ENCODE measurements around the gene SNED1. TPM values are rescaled to one million over a fixed set of nuclear protein-coding genes. Genes with fewer than 3 reads are reported as not detected.

Gene SNED1
- total RNA-seq, 1 experiment from 2014 or later, result 22.0 TPM

DNA sequence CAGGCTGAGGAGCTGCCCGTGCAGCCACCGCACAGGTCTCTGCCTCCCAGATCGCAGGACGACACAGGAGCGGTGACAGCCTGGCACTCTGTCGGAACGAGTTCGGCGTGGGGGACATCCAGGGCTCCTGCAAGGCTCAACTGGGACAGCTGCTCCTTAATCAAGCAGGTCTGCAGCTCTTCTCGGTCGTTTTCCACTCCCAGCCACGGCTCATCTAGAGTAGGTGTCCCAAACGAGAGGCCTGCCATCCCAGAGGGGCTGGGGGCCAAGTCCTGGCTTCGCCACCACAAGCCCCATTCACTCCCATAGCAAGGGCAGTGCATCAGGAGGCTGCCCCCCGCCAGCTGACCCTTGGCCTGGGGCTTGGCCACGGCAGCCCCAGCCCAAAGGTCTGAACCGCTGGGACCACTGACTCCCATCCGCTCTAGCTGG lies 128.4 kb downstream of the SNED1 start:
- no peak for TF ChIP-seq CTCF (IDR thresholded peaks at IDR 0.05; ENCODE audit: unreplicated experiment)
- CTCF ChIA-PET, result no interaction called here
- DNase-seq (ENCODE audit: unreplicated experiment), result no peak
- BruUV-seq (replicated peaks), result no TSS peak
- H3K9me3 Mint-ChIP-seq (ENCODE audit: unreplicated experiment), result no peaks in the 10 kb centered on the region
- POLR2A ChIA-PET, result no interaction called here
- H3K27ac Mint-ChIP-seq (ENCODE audit: low read depth, unreplicated experiment), result no peak overlapping the region
- H3K27me3 Mint-ChIP-seq (ENCODE audit: insufficient read depth, unreplicated experiment), result no peaks in the 10 kb centered on the region
- intact Hi-C loops (cut with micrococcal nuclease), result no loop called here
- H3K4me3 Mint-ChIP-seq (ENCODE audit: unreplicated experiment), result no peak overlapping the region
- H3K36me3 Mint-ChIP-seq (ENCODE audit: insufficient read depth, unreplicated experiment), result no peaks in the 10 kb centered on the region
- no peaks in the 10 kb centered on the region for H3K4me1 Mint-ChIP-seq (ENCODE audit: insufficient read depth, unreplicated experiment)

DNA sequence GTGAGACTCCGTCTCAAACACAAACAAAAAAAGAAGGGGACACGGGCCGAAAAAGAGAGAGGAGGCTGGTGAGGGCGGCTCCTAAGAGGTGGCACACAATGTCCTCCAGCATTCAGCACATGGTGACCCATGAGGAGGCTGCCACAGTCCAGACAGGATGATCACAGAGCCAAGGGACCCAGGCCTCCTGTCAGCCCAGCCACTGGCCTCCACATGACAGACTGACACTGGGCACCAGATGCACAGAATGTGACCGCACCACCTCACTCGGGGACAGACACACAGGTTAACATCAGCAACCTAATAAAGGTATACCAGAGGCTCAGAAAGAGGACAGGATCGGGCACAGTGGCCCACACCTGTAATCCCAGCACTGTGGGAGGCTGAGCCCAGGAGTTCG lies 129.8 kb downstream of the SNED1 start:
- ChIA-PET POLR2A (no interaction called here), CTCF (no interaction called here)
- no peak overlapping the region for H3K4me3 Mint-ChIP-seq (ENCODE audit: unreplicated experiment)
- no peak for DNase-seq (ENCODE audit: unreplicated experiment)
- intact Hi-C loops (cut with micrococcal nuclease), result no loop called here
- no peak overlapping the region for H3K27ac Mint-ChIP-seq (ENCODE audit: low read depth, unreplicated experiment)
- no peaks in the 10 kb centered on the region for H3K9me3 Mint-ChIP-seq (ENCODE audit: unreplicated experiment)
- no peak for TF ChIP-seq CTCF (IDR thresholded peaks at IDR 0.05; ENCODE audit: unreplicated experiment)
- BruUV-seq (replicated peaks), result no TSS peak
- H3K27me3 Mint-ChIP-seq (ENCODE audit: insufficient read depth, unreplicated experiment), result no peaks in the 10 kb centered on the region
- peaks cover 5% of the 10 kb centered on the region for H3K36me3 Mint-ChIP-seq (ENCODE audit: insufficient read depth, unreplicated experiment)
- no peaks in the 10 kb centered on the region for H3K4me1 Mint-ChIP-seq (ENCODE audit: insufficient read depth, unreplicated experiment)

DNA sequence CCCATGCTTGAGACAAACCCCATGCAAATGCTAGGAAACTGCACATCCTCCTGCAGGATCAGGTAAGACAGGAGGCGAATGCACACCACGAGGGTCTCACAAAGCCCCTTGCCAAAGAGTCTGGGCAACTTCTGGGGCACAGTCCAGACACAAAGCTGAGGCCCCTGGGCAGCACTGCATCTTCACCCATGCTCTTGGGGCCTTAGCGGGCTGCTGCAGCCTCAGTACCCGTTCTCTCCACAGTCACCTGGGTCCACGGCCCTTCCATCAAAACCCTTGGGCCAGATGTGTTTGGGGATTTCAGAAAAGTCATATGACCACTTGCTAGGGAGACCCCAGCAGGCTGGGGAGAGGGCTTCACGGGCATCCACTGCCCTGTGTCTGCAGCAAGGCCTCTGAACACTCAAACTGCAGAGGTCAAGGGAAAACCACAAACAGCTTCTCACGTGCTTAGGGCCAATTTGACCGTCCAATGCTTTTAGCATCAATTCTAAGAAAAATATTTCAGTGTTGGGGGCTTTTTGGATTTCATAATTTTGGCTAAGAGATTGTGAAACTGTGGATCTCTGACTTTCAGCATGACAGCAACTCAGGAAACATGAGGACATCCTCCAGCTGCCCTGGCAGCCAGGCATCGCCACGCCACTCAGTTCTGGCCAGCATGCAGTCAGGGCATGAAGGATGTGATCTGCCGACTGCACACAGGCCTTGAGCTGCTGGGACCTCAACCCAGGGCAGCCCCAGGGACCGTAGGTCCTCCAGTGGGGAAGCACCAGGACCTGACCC lies 130.9 kb downstream of the SNED1 start:
- Mint-ChIP-seq H3K4me1 (ENCODE audit: insufficient read depth, unreplicated experiment) (no peaks in the 10 kb centered on the region), H3K4me3 (ENCODE audit: unreplicated experiment) (no peak overlapping the region), H3K27ac (ENCODE audit: low read depth, unreplicated experiment) (no peak overlapping the region), H3K9me3 (ENCODE audit: unreplicated experiment) (no peaks in the 10 kb centered on the region), H3K27me3 (ENCODE audit: insufficient read depth, unreplicated experiment) (no peaks in the 10 kb centered on the region), H3K36me3 (ENCODE audit: insufficient read depth, unreplicated experiment) (peaks cover 5% of the 10 kb centered on the region)
- intact Hi-C loops (cut with micrococcal nuclease), result no loop called here
- ChIA-PET POLR2A (no interaction called here), CTCF (no interaction called here)
- DNase-seq (ENCODE audit: unreplicated experiment), result no peak
- TF ChIP-seq CTCF (IDR thresholded peaks at IDR 0.05; ENCODE audit: unreplicated experiment), result no peak
- no TSS peak for BruUV-seq (replicated peaks)

DNA sequence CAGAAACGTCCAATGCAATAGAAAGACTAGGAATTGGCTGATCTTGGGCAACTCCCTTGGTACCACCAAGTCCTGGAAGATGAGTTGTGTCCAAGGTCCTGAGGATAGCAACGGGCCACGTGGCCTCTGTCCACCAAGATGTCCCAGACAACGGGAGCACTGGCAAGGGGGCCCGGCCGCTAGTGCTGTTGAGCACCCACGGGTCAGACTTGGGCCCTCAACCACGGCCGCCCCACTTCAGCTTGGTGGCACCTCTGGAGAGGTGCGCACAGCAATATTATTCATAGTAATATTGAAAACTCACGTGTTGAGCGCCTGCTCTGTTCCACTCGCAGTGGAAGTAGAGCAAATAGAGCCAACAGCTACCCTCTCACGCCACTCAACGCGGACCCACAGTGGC lies 131.9 kb downstream of the SNED1 start:
- TF ChIP-seq CTCF (IDR thresholded peaks at IDR 0.05; ENCODE audit: unreplicated experiment), result no peak
- no peak for DNase-seq (ENCODE audit: unreplicated experiment)
- H3K27ac Mint-ChIP-seq (ENCODE audit: low read depth, unreplicated experiment), result no peak overlapping the region
- peaks cover 6% of the 10 kb centered on the region for H3K36me3 Mint-ChIP-seq (ENCODE audit: insufficient read depth, unreplicated experiment)
- H3K9me3 Mint-ChIP-seq (ENCODE audit: unreplicated experiment), result no peaks in the 10 kb centered on the region
- no TSS peak for BruUV-seq (replicated peaks)
- intact Hi-C loops (cut with micrococcal nuclease), result no loop called here
- H3K27me3 Mint-ChIP-seq (ENCODE audit: insufficient read depth, unreplicated experiment), result no peaks in the 10 kb centered on the region
- H3K4me3 Mint-ChIP-seq (ENCODE audit: unreplicated experiment), result no peak overlapping the region
- no peaks in the 10 kb centered on the region for H3K4me1 Mint-ChIP-seq (ENCODE audit: insufficient read depth, unreplicated experiment)
- POLR2A ChIA-PET, result no interaction called here
- CTCF ChIA-PET, result no interaction called here

Data from MCF 10A (cell line).